GM08714 (cell line): ENCODE measurements around the gene SETDB1.
"Not testable (repeated sequence)": the region's sequence is repeated elsewhere in the genome, so short reads cannot be mapped to it uniquely, and the experiment has no call there.

Experiments
- H3K4me3 ChIP-seq: fragments of 200-500 bp; sonication (Bioruptor generic); 2 replicates; pipeline ENCODE4 v1.5.1; 2014; ENCODE audit warnings: mild to moderate bottlenecking, low read length, inconsistent platforms
- ZNF274 ChIP-seq: IDR thresholded peaks from 2 replicates; pipeline ENCODE4 v1.6.1; 2012; ENCODE audit warnings: mild to moderate bottlenecking, low read depth, low read length

The SETDB1 gene

GRCh38 chr1:150926097-150926741, at the start of gene SETDB1:
TSS of gene SETDB1 (plus strand) at chr1:150926363. CDS start at chr1:150927715, 1,352 bp downstream.
- H3K4me3 ChIP-seq: peak within 1 kb of the TSS; percentile 94
- TF ChIP-seq ZNF274: no peak

- not testable (repeated sequence) for H3K4me3 ChIP-seq
Measured at GRCh38 chr1:150878931-150879330, 47.2 kb upstream of the SETDB1 start.

GRCh38 chr1:150881331-150882070, 44.7 kb upstream of the SETDB1 start:
- no peak for TF ChIP-seq ZNF274
- no peak overlapping the region for H3K4me3 ChIP-seq

- H3K4me3 ChIP-seq: not testable (repeated sequence)
Measured at GRCh38 chr1:150883121-150883520, 43.0 kb upstream of the SETDB1 start.

GRCh38 chr1:150887018-150887417, 39.1 kb upstream of the SETDB1 start, which contains the start of gene CTXND2:
TSS of gene CTXND2 (plus strand) at chr1:150887136. CDS start at chr1:150912315, 25,179 bp downstream.
- TF ChIP-seq ZNF274: no peak
- no peak within 1 kb of the TSS for H3K4me3 ChIP-seq

GRCh38 chr1:150888727-150889126, 37.4 kb upstream of the SETDB1 start:
- TF ChIP-seq ZNF274: no peak
- H3K4me3 ChIP-seq: no peak overlapping the region

GRCh38 chr1:150890033-150890416, 36.1 kb upstream of the SETDB1 start:
- peak overlapping the region; percentile 12; the same call in 1 of the 2 replicates for H3K4me3 ChIP-seq
- no peak for TF ChIP-seq ZNF274

- TF ChIP-seq ZNF274: no peak
- no peak overlapping the region for H3K4me3 ChIP-seq
Measured at GRCh38 chr1:150893336-150893913, 32.7 kb upstream of the SETDB1 start.

GRCh38 chr1:150895618-150896017, 30.5 kb upstream of the SETDB1 start:
- no peak overlapping the region for H3K4me3 ChIP-seq
- no peak for TF ChIP-seq ZNF274

- H3K4me3 ChIP-seq: not testable (repeated sequence)
Measured at GRCh38 chr1:150899795-150900194, 26.4 kb upstream of the SETDB1 start.

GRCh38 chr1:150902346-150902745, 23.8 kb upstream of the SETDB1 start:
- H3K4me3 ChIP-seq: no peak overlapping the region
- no peak for TF ChIP-seq ZNF274

GRCh38 chr1:150902751-150903150, 23.4 kb upstream of the SETDB1 start:
- TF ChIP-seq ZNF274: no peak
- H3K4me3 ChIP-seq: no peak overlapping the region

- no peak for TF ChIP-seq ZNF274
Measured at GRCh38 chr1:150905301-150905700, 20.9 kb upstream of the SETDB1 start.

GRCh38 chr1:150906329-150906728, 19.8 kb upstream of the SETDB1 start:
- H3K4me3 ChIP-seq: no peak overlapping the region
- no peak for TF ChIP-seq ZNF274

More at GRCh38 chr1:150905301-150905700, 20.9 kb upstream of the SETDB1 start:
- no peak overlapping the region for H3K4me3 ChIP-seq

- no peak overlapping the region for H3K4me3 ChIP-seq
- no peak for TF ChIP-seq ZNF274
Measured at GRCh38 chr1:150906813-150907212, 19.4 kb upstream of the SETDB1 start.
